ENCODE measurements around the gene FBN1.

FBN1 gene

GRCh38 chr15:48402427-48403177, 242.9 kb downstream of the FBN1 start:
- no peak for ATAC-seq
- no peaks in the 10 kb centered on the region for H3K4me1 Mint-ChIP-seq
- H3K36me3 Mint-ChIP-seq = no peaks in the 10 kb centered on the region
- no peaks in the 10 kb centered on the region for H3K9me3 Mint-ChIP-seq
- H3K4me3 Mint-ChIP-seq = no peak overlapping the region
- no peak for DNase-seq (ENCODE audit: low spot score in 2 of 2)
- H3K27ac Mint-ChIP-seq = no peak overlapping the region

- DNase-seq (ENCODE audit: low spot score in 2 of 2) (no peak), ATAC-seq (no peak)
- Mint-ChIP-seq H3K9me3 (no peaks in the 10 kb centered on the region), H3K36me3 (no peaks in the 10 kb centered on the region), H3K27ac (no peak overlapping the region), H3K4me1 (no peaks in the 10 kb centered on the region), H3K4me3 (no peak overlapping the region)
These were observed 245.4 kb downstream of the FBN1 start for GRCh38 chr15:48400086-48400485.

- no peak overlapping the region for H3K27ac Mint-ChIP-seq
- no peak for DNase-seq (ENCODE audit: low spot score in 2 of 2)
- H3K36me3 Mint-ChIP-seq = no peaks in the 10 kb centered on the region
- no peak for ATAC-seq
- H3K4me3 Mint-ChIP-seq = no peak overlapping the region
- no peaks in the 10 kb centered on the region for H3K9me3 Mint-ChIP-seq
- H3K4me1 Mint-ChIP-seq = no peaks in the 10 kb centered on the region
These were observed 247.7 kb downstream of the FBN1 start for GRCh38 chr15:48397841-48398240.

GRCh38 chr15:48396020-48396419, 249.5 kb downstream of the FBN1 start:
- Mint-ChIP-seq H3K4me1 (no peaks in the 10 kb centered on the region), H3K27ac (no peak overlapping the region), H3K9me3 (no peaks in the 10 kb centered on the region), H3K36me3 (no peaks in the 10 kb centered on the region), H3K4me3 (no peak overlapping the region)
- ATAC-seq (peak; percentile 22), DNase-seq (ENCODE audit: low spot score in 2 of 2) (no peak)

GRCh38 chr15:48395521-48396011, 249.9 kb downstream of the FBN1 start:
- DNase-seq (ENCODE audit: low spot score in 2 of 2) (no peak), ATAC-seq (peak; percentile 5)
- Mint-ChIP-seq H3K27ac (no peak overlapping the region), H3K4me3 (no peak overlapping the region), H3K36me3 (no peaks in the 10 kb centered on the region), H3K9me3 (no peaks in the 10 kb centered on the region), H3K4me1 (no peaks in the 10 kb centered on the region)

GRCh38 chr15:48394970-48395369, 250.5 kb downstream of the FBN1 start:
- no peak for DNase-seq (ENCODE audit: low spot score in 2 of 2)
- H3K4me1 Mint-ChIP-seq = no peaks in the 10 kb centered on the region
- ATAC-seq = no peak
- H3K36me3 Mint-ChIP-seq = no peaks in the 10 kb centered on the region
- no peaks in the 10 kb centered on the region for H3K9me3 Mint-ChIP-seq
- no peak overlapping the region for H3K4me3 Mint-ChIP-seq
- no peak overlapping the region for H3K27ac Mint-ChIP-seq

GRCh38 chr15:48393645-48394506, 251.6 kb downstream of the FBN1 start:
- no peaks in the 10 kb centered on the region for H3K4me1 Mint-ChIP-seq
- no peak overlapping the region for H3K4me3 Mint-ChIP-seq
- no peak for DNase-seq (ENCODE audit: low spot score in 2 of 2)
- H3K9me3 Mint-ChIP-seq = no peaks in the 10 kb centered on the region
- ATAC-seq = no peak
- H3K36me3 Mint-ChIP-seq = no peaks in the 10 kb centered on the region
- H3K27ac Mint-ChIP-seq = no peak overlapping the region

GRCh38 chr15:48392356-48392755, 253.2 kb downstream of the FBN1 start:
- H3K4me1 Mint-ChIP-seq = no peaks in the 10 kb centered on the region
- no peaks in the 10 kb centered on the region for H3K36me3 Mint-ChIP-seq
- DNase-seq (ENCODE audit: low spot score in 2 of 2) = no peak
- no peak overlapping the region for H3K27ac Mint-ChIP-seq
- no peaks in the 10 kb centered on the region for H3K9me3 Mint-ChIP-seq
- no peak for ATAC-seq
- no peak overlapping the region for H3K4me3 Mint-ChIP-seq

GRCh38 chr15:48391950-48392349, 253.6 kb downstream of the FBN1 start:
- H3K4me3 Mint-ChIP-seq = no peak overlapping the region
- no peaks in the 10 kb centered on the region for H3K4me1 Mint-ChIP-seq
- ATAC-seq = no peak
- no peak overlapping the region for H3K27ac Mint-ChIP-seq
- H3K9me3 Mint-ChIP-seq = no peaks in the 10 kb centered on the region
- no peaks in the 10 kb centered on the region for H3K36me3 Mint-ChIP-seq
- DNase-seq (ENCODE audit: low spot score in 2 of 2) = no peak

- Mint-ChIP-seq H3K9me3 (no peaks in the 10 kb centered on the region), H3K4me3 (no peak overlapping the region), H3K36me3 (no peaks in the 10 kb centered on the region), H3K27ac (no peak overlapping the region), H3K4me1 (no peaks in the 10 kb centered on the region)
- ATAC-seq (no peak), DNase-seq (ENCODE audit: low spot score in 2 of 2) (no peak)
These were observed 255.8 kb downstream of the FBN1 start for GRCh38 chr15:48389691-48390143.

GRCh38 chr15:48388910-48389309, 256.6 kb downstream of the FBN1 start:
- no peaks in the 10 kb centered on the region for H3K9me3 Mint-ChIP-seq
- H3K27ac Mint-ChIP-seq = no peak overlapping the region
- no peaks in the 10 kb centered on the region for H3K4me1 Mint-ChIP-seq
- H3K4me3 Mint-ChIP-seq = no peak overlapping the region
- DNase-seq (ENCODE audit: low spot score in 2 of 2) = no peak
- ATAC-seq = no peak
- no peaks in the 10 kb centered on the region for H3K36me3 Mint-ChIP-seq

- H3K36me3 Mint-ChIP-seq = no peaks in the 10 kb centered on the region
- H3K4me1 Mint-ChIP-seq = no peaks in the 10 kb centered on the region
- no peaks in the 10 kb centered on the region for H3K9me3 Mint-ChIP-seq
- DNase-seq (ENCODE audit: low spot score in 2 of 2) (no peak), ATAC-seq (no peak)
- H3K4me3 Mint-ChIP-seq = no peak overlapping the region
- no peak overlapping the region for H3K27ac Mint-ChIP-seq
These were observed 257.3 kb downstream of the FBN1 start for GRCh38 chr15:48388016-48388851.

GRCh38 chr15:48385031-48385830, 260.3 kb downstream of the FBN1 start:
- no peaks in the 10 kb centered on the region for H3K9me3 Mint-ChIP-seq
- H3K4me3 Mint-ChIP-seq = no peak overlapping the region
- no peaks in the 10 kb centered on the region for H3K4me1 Mint-ChIP-seq
- ATAC-seq = no peak
- no peak overlapping the region for H3K27ac Mint-ChIP-seq
- H3K36me3 Mint-ChIP-seq = no peaks in the 10 kb centered on the region
- no peak for DNase-seq (ENCODE audit: low spot score in 2 of 2)

- ATAC-seq (no peak), DNase-seq (ENCODE audit: low spot score in 2 of 2) (no peak)
- Mint-ChIP-seq H3K36me3 (no peaks in the 10 kb centered on the region), H3K9me3 (no peaks in the 10 kb centered on the region), H3K27ac (no peak overlapping the region), H3K4me3 (no peak overlapping the region), H3K4me1 (no peaks in the 10 kb centered on the region)
These were observed 260.9 kb downstream of the FBN1 start for GRCh38 chr15:48384616-48385015.

Measured in stimulated activated effector memory CD8-positive, alpha-beta T cell treated with anti-CD3 and anti-CD28 coated beads, Interleukin-12 subunit alpha, Interleukin-12 subunit beta, amount 100 ng/mL, for 72 hours (primary cell).